GM23338 (cell line): ENCODE measurements around the gene TSC22D1. TPM values are rescaled to one million over a fixed set of nuclear protein-coding genes. Genes with fewer than 3 reads are reported as not detected.
A peak's percentile ranks its signal among the peaks of the same experiment; 100 is the strongest.

Source experiments
- ATAC-seq: fragments of 200-7000 bp; cut with Tn5 transposase; 3 replicates; pipeline ENCODE4 v1.9.1; 2020
- DNase-seq: peaks from one replicate; pipeline ENCODE4 v3.0.0-alpha.2; 2015; ENCODE audit warnings: low spot score
- H2AFZ ChIP-seq: fragments of 200-600 bp; sonication (generic); 2 replicates; pipeline ENCODE4 v1.8.0; 2016; ENCODE audit warnings: antibody characterized with exemption, mild to moderate bottlenecking, moderate library complexity
- H3F3A ChIP-seq: fragments of 200-600 bp; sonication (generic); replicated peaks from 2 replicates; pipeline ENCODE4 v1.8.0; 2017; ENCODE audit warnings: antibody characterized with exemption, mixed run types, low read depth
- H3K27ac ChIP-seq: fragments of 200-600 bp; sonication (generic); 2 replicates; pipeline ENCODE4 v1.6.1; 2016; ENCODE audit warnings: low read depth
- H3K27me3 ChIP-seq: fragments of 200-600 bp; sonication (generic); 2 replicates; pipeline ENCODE4 v1.8.0; 2016; ENCODE audit warnings: mild to moderate bottlenecking, mixed run types, moderate library complexity; ENCODE audit not compliant: insufficient read depth
- H3K36me3 ChIP-seq: fragments of 200-600 bp; sonication (generic); 2 replicates; pipeline ENCODE4 v1.8.0; 2016; ENCODE audit warnings: mild to moderate bottlenecking; ENCODE audit not compliant: insufficient read depth
- H3K4me1 ChIP-seq: fragments of 200-600 bp; sonication (generic); 2 replicates; pipeline ENCODE4 v1.8.0; 2016; ENCODE audit warnings: mild to moderate bottlenecking, moderate library complexity; ENCODE audit not compliant: insufficient read depth
- H3K4me2 ChIP-seq: fragments of 200-600 bp; sonication (generic); 2 replicates; pipeline ENCODE4 v1.7.1; 2017; ENCODE audit warnings: mixed run types
- H3K4me3 ChIP-seq: fragments of 200-600 bp; sonication (generic); 2 replicates; pipeline ENCODE4 v1.6.1; 2016; ENCODE audit warnings: mixed run types
- H3K79me2 ChIP-seq: fragments of 200-600 bp; sonication (generic); replicated peaks from 2 replicates; pipeline ENCODE4 v1.8.0; 2017; ENCODE audit warnings: mild to moderate bottlenecking; ENCODE audit not compliant: insufficient read depth
- H3K9me2 ChIP-seq: fragments of 200-600 bp; sonication (generic); 2 replicates; pipeline ENCODE4 v1.8.0; 2017; ENCODE audit not compliant: insufficient read depth
- H4K20me1 ChIP-seq: fragments of 200-600 bp; sonication (generic); replicated peaks from 2 replicates; pipeline ENCODE4 v1.8.0; 2017; ENCODE audit warnings: mild to moderate bottlenecking; ENCODE audit not compliant: insufficient read depth
- H3K27ac Mint-ChIP-seq: 2 replicates; pipeline ENCODE4 v1.8.0; 2020; ENCODE audit warnings: inconsistent platforms, mild to moderate bottlenecking, moderate library complexity, mixed read lengths
- H3K27me3 Mint-ChIP-seq: 3 replicates; pipeline ENCODE4 v1.8.0; 2022; ENCODE audit warnings: low read depth, mild to moderate bottlenecking, moderate library complexity, mixed read lengths, inconsistent platforms; ENCODE audit not compliant: insufficient read depth, poor library complexity
- H3K36me3 Mint-ChIP-seq: 3 replicates; pipeline ENCODE4 v1.8.0; 2021; ENCODE audit warnings: low read depth, mild to moderate bottlenecking, inconsistent platforms, moderate library complexity, mixed read lengths
- H3K4me1 Mint-ChIP-seq: 3 replicates; pipeline ENCODE4 v1.8.0; 2020; ENCODE audit warnings: mild to moderate bottlenecking, inconsistent platforms, mixed read lengths
- H3K4me3 Mint-ChIP-seq: 3 replicates; pipeline ENCODE4 v1.8.0; 2021; ENCODE audit warnings: moderate library complexity, mild to moderate bottlenecking, inconsistent platforms, mixed read lengths
- H3K9me3 Mint-ChIP-seq: 3 replicates; pipeline ENCODE4 v1.8.0; 2020; ENCODE audit warnings: moderate library complexity, mild to moderate bottlenecking, inconsistent platforms, mixed read lengths
- CREB1 ChIP-seq: fragments of 250-450 bp; sonication (Bioruptor Pico); IDR thresholded peaks from 2 replicates; pipeline ENCODE4 v1.5.0; 2020; ENCODE audit warnings: low read depth, mild to moderate bottlenecking, moderate library complexity
- CTCF ChIP-seq, 2 experiments: fragments of 200-600 bp in 1 of 2; sonication (generic) in 1 of 2; conservative IDR thresholded peaks; 2 replicates each; pipeline versions ENCODE4 v1.5.1 to v1.6.1; 2016 to 2017; ENCODE audit warnings: antibody characterized with exemption in 2 of 2, low read depth in 2 of 2, mild to moderate bottlenecking in 2 of 2, moderate library complexity in 1 of 2
- ETS1 ChIP-seq: IDR thresholded peaks from 2 replicates; pipeline ENCODE4 v1.6.1; 2016; ENCODE audit warnings: antibody characterized with exemption
- EZH2 ChIP-seq: fragments of 200-600 bp; sonication (generic); IDR thresholded peaks from one replicate; pipeline ENCODE4 v1.8.0; 2017; ENCODE audit warnings: antibody characterized with exemption, mild to moderate bottlenecking, low read depth; ENCODE audit not compliant: unreplicated experiment
- EZH2phosphoT487 ChIP-seq: fragments of 200-600 bp; sonication (generic); IDR thresholded peaks from one replicate; pipeline ENCODE4 v1.8.1; 2018; ENCODE audit warnings: antibody characterized with exemption; ENCODE audit not compliant: unreplicated experiment
- JUNB ChIP-seq: IDR thresholded peaks from one replicate; pipeline ENCODE4 v1.6.1; 2016; ENCODE audit warnings: antibody characterized with exemption; ENCODE audit not compliant: unreplicated experiment
- NANOG ChIP-seq: IDR thresholded peaks from 2 replicates; pipeline ENCODE4 v1.6.1; 2016; ENCODE audit warnings: antibody characterized with exemption, borderline replicate concordance
- POLR2AphosphoS5 ChIP-seq: IDR thresholded peaks from 2 replicates; pipeline ENCODE4 v1.6.1; 2016; ENCODE audit warnings: antibody characterized with exemption, low read depth
- STAT1 ChIP-seq: IDR thresholded peaks from one replicate; pipeline ENCODE4 v1.6.1; 2016; ENCODE audit warnings: antibody characterized with exemption; ENCODE audit not compliant: unreplicated experiment
- ZNF114 ChIP-seq: fragments of 250-450 bp; sonication (Bioruptor Pico); IDR thresholded peaks from 2 replicates; pipeline ENCODE4 v1.5.0; 2020; ENCODE audit warnings: mild to moderate bottlenecking, moderate library complexity
- ZNF331 ChIP-seq: fragments of 250-450 bp; sonication (Bioruptor Pico); IDR thresholded peaks from 2 replicates; pipeline ENCODE4 v1.5.0; 2020; ENCODE audit warnings: low read depth, mild to moderate bottlenecking, moderate library complexity
- ZNF462 ChIP-seq: fragments of 250-450 bp; sonication (Bioruptor Pico); IDR thresholded peaks from 2 replicates; pipeline ENCODE4 v1.5.0; 2020; ENCODE audit warnings: mild to moderate bottlenecking, moderate library complexity
- polyA plus RNA-seq: library from polyadenylated mRNA; unstranded; fragments of >200 nt; fragmentation: Nextera tagmentation; extraction: Ambion mirVana; gene quantifications from 2 replicates; pipeline ENCODE4 v1.2.1, GENCODE V29; 2016
- total RNA-seq: library from RNA; depleted of rRNA; stranded (reverse); fragments of >200 nt; shearing (Covaris generic); gene quantifications from 2 replicates; pipeline ENCODE4 v1.2.3, GENCODE V29; 2014
- TF ChIP-seq, protein P1 (sequence below): IDR thresholded peaks from one replicate; pipeline ENCODE4 v1.6.1; 2018; ENCODE audit warnings: antibody characterized with exemption; ENCODE audit not compliant: unreplicated experiment

The TSC22D1 gene
- total and polyA plus RNA-seq, 2 experiments from 2014 or later: 58.5 to 114 TPM

- Histone ChIP-seq H3K79me2 (peaks cover 77% of the 10 kb centered on the region), H3F3A (0 out of 2 replicates have a peak, but pooled peaks cover 3% of the 10 kb centered on the region), H3K27me3 (no peaks in the 10 kb centered on the region), H3K4me3 (no peak overlapping the region), H3K27ac (peak overlapping the region; percentile 91), H3K36me3 (no peaks in the 10 kb centered on the region), H3K9me2 (no peaks in the 10 kb centered on the region), H3K4me2 (peak overlapping the region; percentile 41), H4K20me1 (peaks cover 3% of the 10 kb centered on the region; the same call in 1 of the 2 replicates), H3K4me1 (peaks cover 18% of the 10 kb centered on the region), H2AFZ (no peak overlapping the region)
- H3K27ac Mint-ChIP-seq: peak overlapping the region; percentile 82
- H3K9me3 Mint-ChIP-seq: no peaks in the 10 kb centered on the region; the same call in 2 of the 3 replicates
- H3K27me3 Mint-ChIP-seq: no peaks in the 10 kb centered on the region
- peak; percentile 71 for ATAC-seq
- peak; percentile 21 for DNase-seq
- peaks cover 20% of the 10 kb centered on the region for H3K4me1 Mint-ChIP-seq
- no peak for TF ChIP-seq NANOG
- no peak for TF ChIP-seq POLR2AphosphoS5
- TF ChIP-seq EZH2phosphoT487: no peak
- no peak for TF ChIP-seq ZNF462
- TF ChIP-seq, protein P1, sequence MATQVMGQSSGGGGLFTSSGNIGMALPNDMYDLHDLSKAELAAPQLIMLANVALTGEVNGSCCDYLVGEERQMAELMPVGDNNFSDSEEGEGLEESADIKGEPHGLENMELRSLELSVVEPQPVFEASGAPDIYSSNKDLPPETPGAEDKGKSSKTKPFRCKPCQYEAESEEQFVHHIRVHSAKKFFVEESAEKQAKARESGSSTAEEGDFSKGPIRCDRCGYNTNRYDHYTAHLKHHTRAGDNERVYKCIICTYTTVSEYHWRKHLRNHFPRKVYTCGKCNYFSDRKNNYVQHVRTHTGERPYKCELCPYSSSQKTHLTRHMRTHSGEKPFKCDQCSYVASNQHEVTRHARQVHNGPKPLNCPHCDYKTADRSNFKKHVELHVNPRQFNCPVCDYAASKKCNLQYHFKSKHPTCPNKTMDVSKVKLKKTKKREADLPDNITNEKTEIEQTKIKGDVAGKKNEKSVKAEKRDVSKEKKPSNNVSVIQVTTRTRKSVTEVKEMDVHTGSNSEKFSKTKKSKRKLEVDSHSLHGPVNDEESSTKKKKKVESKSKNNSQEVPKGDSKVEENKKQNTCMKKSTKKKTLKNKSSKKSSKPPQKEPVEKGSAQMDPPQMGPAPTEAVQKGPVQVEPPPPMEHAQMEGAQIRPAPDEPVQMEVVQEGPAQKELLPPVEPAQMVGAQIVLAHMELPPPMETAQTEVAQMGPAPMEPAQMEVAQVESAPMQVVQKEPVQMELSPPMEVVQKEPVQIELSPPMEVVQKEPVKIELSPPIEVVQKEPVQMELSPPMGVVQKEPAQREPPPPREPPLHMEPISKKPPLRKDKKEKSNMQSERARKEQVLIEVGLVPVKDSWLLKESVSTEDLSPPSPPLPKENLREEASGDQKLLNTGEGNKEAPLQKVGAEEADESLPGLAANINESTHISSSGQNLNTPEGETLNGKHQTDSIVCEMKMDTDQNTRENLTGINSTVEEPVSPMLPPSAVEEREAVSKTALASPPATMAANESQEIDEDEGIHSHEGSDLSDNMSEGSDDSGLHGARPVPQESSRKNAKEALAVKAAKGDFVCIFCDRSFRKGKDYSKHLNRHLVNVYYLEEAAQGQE: no peak
- no peak for TF ChIP-seq STAT1
- no peak for TF ChIP-seq EZH2
- no peak for TF ChIP-seq ZNF114
- TF ChIP-seq JUNB: no peak
- TF ChIP-seq ZNF331 (CRISPR knock-in tag): no peak
- no peak for TF ChIP-seq CREB1
- no peak for TF ChIP-seq ETS1
- TF ChIP-seq CTCF (conservative IDR thresholded peaks at IDR 0.05; ENCODE audit: low read depth in 2 of 2): no peak
- peak overlapping the region; percentile 27; the same call in 1 of the 3 replicates for H3K4me3 Mint-ChIP-seq
- H3K36me3 Mint-ChIP-seq: no peaks in the 10 kb centered on the region; the same call in 2 of the 3 replicates
Observed at GRCh38 chr13:44493213-44493812, 82.8 kb downstream of the TSC22D1 start.
